CD4-positive, alpha-beta T cell treated with Interleukin-15 for 4 hours (primary cell): ENCODE measurements around the gene RNF175.
"Not testable (repeated sequence)": the region's sequence is repeated elsewhere in the genome, so short reads cannot be mapped to it uniquely, and the experiment has no call there.

Source experiments
- DNase-seq: peaks from one replicate; pipeline ENCODE4 v3.0.0-alpha.2; 2020; ENCODE audit warnings: low spot score

RNF175 gene

GRCh38 chr4:153683763-153684181 is 76.1 kb downstream of the RNF175 start:
- no peak for DNase-seq

GRCh38 chr4:153679486-153679885 is 80.3 kb downstream of the RNF175 start:
- no peak for DNase-seq

DNA sequence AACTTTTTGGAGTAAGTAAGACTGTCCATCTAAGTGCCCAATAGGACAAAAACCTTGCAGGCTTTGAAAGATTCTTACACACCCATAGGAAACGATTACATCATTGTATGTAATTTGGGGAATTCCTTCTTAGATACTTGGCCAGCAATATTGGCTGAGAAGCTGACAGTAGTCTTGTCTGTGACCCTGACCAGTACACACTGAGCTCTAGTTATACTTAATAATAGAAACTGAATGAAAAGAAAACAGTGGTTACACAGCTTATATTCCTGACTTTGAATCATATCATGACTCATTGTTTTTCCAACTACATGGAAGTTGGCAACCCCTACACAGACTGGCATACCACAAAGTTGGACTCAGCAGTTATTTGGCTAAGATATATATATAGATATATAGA is 82.8 kb downstream of the RNF175 start:
- DNase-seq: no peak

- DNase-seq: no peak
These were observed 83.3 kb downstream of the RNF175 start for GRCh38 chr4:153676486-153676885.

DNA sequence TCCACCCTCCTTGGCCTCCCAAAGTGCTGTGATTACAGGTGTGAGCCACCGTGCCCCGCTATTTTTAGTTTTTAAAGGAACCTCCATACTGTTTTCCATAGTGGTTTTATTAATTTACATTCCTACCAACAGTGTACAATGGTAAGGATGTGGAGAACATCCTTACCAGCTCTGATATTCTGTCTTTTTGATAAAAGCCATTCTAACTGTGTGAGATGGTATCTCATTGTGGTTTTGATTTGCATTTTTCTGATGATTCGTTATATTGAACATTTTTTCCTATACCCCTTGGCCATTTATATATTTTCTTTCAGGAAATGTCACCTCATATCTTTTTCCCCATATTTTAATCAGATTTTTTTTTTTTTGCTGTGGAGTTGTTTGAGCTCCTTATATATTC is 90.0 kb downstream of the RNF175 start:
- DNase-seq: no peak

DNA sequence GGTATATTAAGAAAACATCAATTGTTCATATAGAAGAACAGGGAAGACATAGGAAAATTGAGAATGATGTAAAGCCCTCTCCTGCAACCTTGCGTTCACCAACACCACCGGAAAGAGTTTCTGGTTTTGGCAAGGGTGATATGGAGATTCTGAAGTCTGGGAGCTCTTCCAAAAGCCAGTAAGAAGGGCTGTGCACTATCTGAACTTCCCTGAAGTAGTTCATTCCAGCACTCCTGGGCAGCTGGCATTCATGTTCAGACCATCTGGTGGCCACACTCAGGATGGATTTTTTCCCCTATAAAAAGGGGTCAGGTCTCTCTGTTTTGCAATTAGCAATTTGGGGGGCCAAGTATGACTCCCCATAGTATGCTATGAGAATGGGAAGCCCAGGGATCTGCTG is 91.2 kb downstream of the RNF175 start:
- DNase-seq: no peak

- not testable (repeated sequence) for DNase-seq
These were observed 93.3 kb downstream of the RNF175 start for GRCh38 chr4:153666505-153666904.

- no peak for DNase-seq
These were observed 96.2 kb downstream of the RNF175 start for GRCh38 chr4:153663667-153664066.

- no peak for DNase-seq
These were observed 97.9 kb downstream of the RNF175 start for GRCh38 chr4:153661908-153662307.

- no peak for DNase-seq
These were observed 98.5 kb downstream of the RNF175 start for GRCh38 chr4:153661215-153661822.
